PC-9 (cell line): Measurements from ENCODE around the gene GNE.

ENCODE experiments used
- CTCF ChIP-seq: fragments of 200-600 bp; sonication (generic); conservative IDR thresholded peaks from 2 replicates; pipeline ENCODE4 v1.6.1; 2017; ENCODE audit warnings: mixed run types, antibody characterized with exemption, mild to moderate bottlenecking, moderate library complexity
- EZH2 ChIP-seq: fragments of 200-600 bp; sonication (generic); IDR thresholded peaks from 2 replicates; pipeline ENCODE4 v1.8.0; 2017; ENCODE audit warnings: antibody characterized with exemption, low read depth

- TF ChIP-seq CTCF (no peak), EZH2 (no peak)
Measured at GRCh38 chr9:36249189-36249588, 9.1 kb downstream of the GNE start.
